SK-N-SH treated with all-trans-retinoic acid at 6 μM for 48 hours (cell line): ENCODE data around the gene MICAL1.

ENCODE experiments used
- ATAC-seq: fragments of 200-7000 bp; cut with Tn5 transposase; 3 replicates; pipeline ENCODE4 v1.9.1; 2020; ENCODE audit warnings: mild to moderate bottlenecking, moderate library complexity
- ARNTL ChIP-seq: fragments of 450-650 bp; formaldehyde crosslinking; IDR thresholded peaks from 2 replicates; pipeline ENCODE4 v1.5.0; 2020; ENCODE audit warnings: low read depth, mild to moderate bottlenecking, moderate library complexity, borderline replicate concordance
- BACH2 ChIP-seq: fragments of 250-450 bp; sonication (Bioruptor Pico); IDR thresholded peaks from 2 replicates; pipeline ENCODE4 v1.9.0; 2021; ENCODE audit warnings: mild to moderate bottlenecking, borderline replicate concordance
- CREB5 ChIP-seq: fragments of 250-450 bp; sonication (Bioruptor Pico); IDR thresholded peaks from 2 replicates; pipeline ENCODE4 v1.5.1; 2020; ENCODE audit warnings: low read depth, mild to moderate bottlenecking, moderate library complexity
- CSDC2 ChIP-seq: fragments of 250-450 bp; sonication (Bioruptor Pico); IDR thresholded peaks from 2 replicates; pipeline ENCODE4 v1.5.0; 2020; ENCODE audit warnings: mild to moderate bottlenecking, moderate library complexity
- CSRNP3 ChIP-seq: fragments of 250-450 bp; sonication (Bioruptor Pico); IDR thresholded peaks from 2 replicates; pipeline ENCODE4 v1.5.1; 2021; ENCODE audit warnings: mild to moderate bottlenecking, moderate library complexity
- ESRRG ChIP-seq: fragments of 250-450 bp; sonication (Bioruptor Pico); IDR thresholded peaks from 2 replicates; pipeline ENCODE4 v1.6.1; 2021; ENCODE audit warnings: mild to moderate bottlenecking
- GLIS3 ChIP-seq: fragments of 250-450 bp; sonication (Bioruptor Pico); IDR thresholded peaks from 2 replicates; pipeline ENCODE4 v1.5.0; 2020; ENCODE audit warnings: mild to moderate bottlenecking, moderate library complexity
- ISL1 ChIP-seq: fragments of 250-450 bp; sonication (Bioruptor Pico); IDR thresholded peaks from 2 replicates; pipeline ENCODE4 v2.1.2; 2022; ENCODE audit warnings: mild to moderate bottlenecking, moderate library complexity
- OSR1 ChIP-seq: fragments of 250-450 bp; sonication (Bioruptor Pico); IDR thresholded peaks from 2 replicates; pipeline ENCODE4 v1.8.0; 2022; ENCODE audit warnings: moderate library complexity, mild to moderate bottlenecking, inconsistent platforms
- POU6F1 ChIP-seq: fragments of 250-450 bp; sonication (Bioruptor Pico); IDR thresholded peaks from 2 replicates; pipeline ENCODE4 v1.8.0; 2021; ENCODE audit warnings: low read depth, mild to moderate bottlenecking, moderate library complexity, borderline replicate concordance
- PPARA ChIP-seq: fragments of 250-450 bp; sonication (Bioruptor Pico); IDR thresholded peaks from 2 replicates; pipeline ENCODE4 v1.5.0; 2020; ENCODE audit warnings: mild to moderate bottlenecking, borderline replicate concordance
- RARB ChIP-seq: fragments of 250-450 bp; sonication (Bioruptor Pico); IDR thresholded peaks from 2 replicates; pipeline ENCODE4 v1.8.0; 2021; ENCODE audit warnings: mild to moderate bottlenecking, moderate library complexity
- SNAI2 ChIP-seq: fragments of 250-450 bp; sonication (Bioruptor Pico); IDR thresholded peaks from 2 replicates; pipeline ENCODE4 v1.5.0; 2020; ENCODE audit warnings: mild to moderate bottlenecking, moderate library complexity
- TCF4 ChIP-seq: fragments of 250-450 bp; sonication (Bioruptor Pico); IDR thresholded peaks from 2 replicates; pipeline ENCODE4 v1.8.0; 2021; ENCODE audit warnings: mild to moderate bottlenecking, moderate library complexity, borderline replicate concordance
- TOX ChIP-seq: fragments of 250-450 bp; sonication (Bioruptor Pico); IDR thresholded peaks from 2 replicates; pipeline ENCODE4 v1.8.0; 2021; ENCODE audit warnings: mild to moderate bottlenecking, moderate library complexity, borderline replicate concordance
- TSHZ2 ChIP-seq: fragments of 250-450 bp; sonication (Bioruptor Pico); IDR thresholded peaks from 2 replicates; pipeline ENCODE4 v1.5.0; 2020; ENCODE audit warnings: mild to moderate bottlenecking, moderate library complexity
- ZC3H10 ChIP-seq: fragments of 250-450 bp; sonication (Bioruptor Pico); IDR thresholded peaks from 2 replicates; pipeline ENCODE4 v1.5.1; 2021; ENCODE audit warnings: mild to moderate bottlenecking, moderate library complexity
- ZFP3 ChIP-seq: fragments of 250-450 bp; sonication (Bioruptor Pico); IDR thresholded peaks from 2 replicates; pipeline ENCODE4 v1.5.0; 2020; ENCODE audit warnings: mild to moderate bottlenecking, moderate library complexity
- ZFP30 ChIP-seq: fragments of 450-650 bp; formaldehyde crosslinking; IDR thresholded peaks from 2 replicates; pipeline ENCODE4 v1.5.0; 2022; ENCODE audit warnings: mild to moderate bottlenecking, moderate library complexity
- ZNF565 ChIP-seq: fragments of 450-650 bp; formaldehyde crosslinking; conservative IDR thresholded peaks from 2 replicates; pipeline ENCODE4 v1.5.0; 2020; ENCODE audit warnings: low read depth, mild to moderate bottlenecking, moderate library complexity
- ZNF70 ChIP-seq: fragments of 450-650 bp; formaldehyde crosslinking; IDR thresholded peaks from 2 replicates; pipeline ENCODE4 v1.5.0; 2020; ENCODE audit warnings: mild to moderate bottlenecking, moderate library complexity
- ZNF8 ChIP-seq: fragments of 450-650 bp; formaldehyde crosslinking; IDR thresholded peaks from 2 replicates; pipeline ENCODE4 v1.5.0; 2020; ENCODE audit warnings: mild to moderate bottlenecking, moderate library complexity

The MICAL1 gene

DNA sequence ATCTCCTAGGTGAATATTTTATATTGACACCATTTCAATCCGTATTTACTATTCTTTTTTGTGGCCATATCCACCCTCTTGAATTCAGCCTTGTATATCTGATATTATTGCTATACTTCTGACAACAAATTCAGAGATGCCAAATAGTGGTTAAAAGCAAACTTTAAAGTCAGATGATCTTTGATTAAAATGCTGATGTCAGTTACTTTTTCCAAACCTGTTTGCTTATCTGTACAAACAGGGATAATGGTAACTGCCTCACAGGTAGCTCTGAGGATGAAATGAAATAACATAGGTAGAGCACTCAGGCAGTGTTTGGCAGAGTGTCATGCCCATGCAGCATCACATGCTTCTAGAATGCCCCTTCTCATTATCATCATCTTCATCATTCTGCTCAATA is 34.4 kb downstream of the MICAL1 start:
- no peak for ATAC-seq
- TF ChIP-seq ZC3H10 (no peak), RARB (CRISPR knock-in tag) (no peak), ZNF70 (no peak), CSDC2 (CRISPR knock-in tag) (no peak), TCF4 (CRISPR knock-in tag) (no peak), ESRRG (no peak), ZNF8 (no peak), ISL1 (CRISPR knock-in tag) (no peak), ZFP3 (no peak), ZNF565 (CRISPR knock-in tag) (no peak), CSRNP3 (CRISPR knock-in tag) (no peak)

GRCh38 chr6:109420751-109421150 is 34.8 kb downstream of the MICAL1 start:
- TF ChIP-seq ZC3H10 (no peak), ZNF8 (no peak)
- ATAC-seq, result no peak

GRCh38 chr6:109417646-109418045 is 37.9 kb downstream of the MICAL1 start:
- TF ChIP-seq ISL1 (CRISPR knock-in tag), result no peak
- TF ChIP-seq TSHZ2 (CRISPR knock-in tag), result no peak
- TF ChIP-seq PPARA (CRISPR knock-in tag), result no peak
- TF ChIP-seq, all 23 proteins: peak for 0
- no peak for ATAC-seq

GRCh38 chr6:109411034-109411433 is 44.5 kb downstream of the MICAL1 start:
- TF ChIP-seq OSR1 (CRISPR knock-in tag), result no peak
- TF ChIP-seq ISL1 (CRISPR knock-in tag), result no peak
- TF ChIP-seq ZFP30 (CRISPR knock-in tag), result no peak
- TF ChIP-seq ESRRG, result no peak
- TF ChIP-seq TOX (CRISPR knock-in tag), result no peak
- no peak for TF ChIP-seq POU6F1 (CRISPR knock-in tag)
- TF ChIP-seq RARB (CRISPR knock-in tag), result no peak
- no peak for TF ChIP-seq GLIS3 (CRISPR knock-in tag)
- TF ChIP-seq TCF4 (CRISPR knock-in tag), result no peak
- TF ChIP-seq SNAI2 (CRISPR knock-in tag), result no peak
- no peak for TF ChIP-seq ARNTL (CRISPR knock-in tag)
- no peak for ATAC-seq

GRCh38 chr6:109406196-109406595 is 49.4 kb downstream of the MICAL1 start:
- no peak for ATAC-seq
- TF ChIP-seq ZNF565 (CRISPR knock-in tag), result no peak
- no peak for TF ChIP-seq PPARA (CRISPR knock-in tag)
- TF ChIP-seq TOX (CRISPR knock-in tag), result no peak
- no peak for TF ChIP-seq BACH2 (CRISPR knock-in tag)
- no peak for TF ChIP-seq ARNTL (CRISPR knock-in tag)
- TF ChIP-seq ZFP3, result no peak
- no peak for TF ChIP-seq ZC3H10
- no peak for TF ChIP-seq POU6F1 (CRISPR knock-in tag)
- no peak for TF ChIP-seq TSHZ2 (CRISPR knock-in tag)
- no peak for TF ChIP-seq ZNF8
- TF ChIP-seq CSDC2 (CRISPR knock-in tag), result no peak
- no peak for TF ChIP-seq SNAI2 (CRISPR knock-in tag)
- no peak for TF ChIP-seq GLIS3 (CRISPR knock-in tag)
- no peak for TF ChIP-seq RARB (CRISPR knock-in tag)
- no peak for TF ChIP-seq CREB5 (CRISPR knock-in tag)
- no peak for TF ChIP-seq ZNF70
